Rectal smooth muscle tissue (tissue), 1 donor: ENCODE measurements around the gene SULT1C3.

ENCODE experiments used
- H3K27ac ChIP-seq: one replicate; pipeline ENCODE4 v1.7.0; 2013; ENCODE audit warnings: low read depth, low read length, inconsistent platforms
- H3K27me3 ChIP-seq: one replicate; pipeline ENCODE4 v1.7.0; 2013; ENCODE audit warnings: low read length; ENCODE audit not compliant: control insufficient read depth, insufficient read depth
- H3K36me3 ChIP-seq: one replicate; pipeline ENCODE4 v1.7.0; 2013; ENCODE audit warnings: low read length; ENCODE audit not compliant: control insufficient read depth, insufficient read depth
- H3K4me1 ChIP-seq: one replicate; pipeline ENCODE4 v1.7.0; 2013; ENCODE audit warnings: low read length; ENCODE audit not compliant: control insufficient read depth, insufficient read depth
- H3K4me3 ChIP-seq: one replicate; pipeline ENCODE4 v1.7.0; 2013; ENCODE audit warnings: low read length
- H3K9ac ChIP-seq: one replicate; pipeline ENCODE4 v1.7.0; 2013; ENCODE audit warnings: low read length

SULT1C3 gene

DNA sequence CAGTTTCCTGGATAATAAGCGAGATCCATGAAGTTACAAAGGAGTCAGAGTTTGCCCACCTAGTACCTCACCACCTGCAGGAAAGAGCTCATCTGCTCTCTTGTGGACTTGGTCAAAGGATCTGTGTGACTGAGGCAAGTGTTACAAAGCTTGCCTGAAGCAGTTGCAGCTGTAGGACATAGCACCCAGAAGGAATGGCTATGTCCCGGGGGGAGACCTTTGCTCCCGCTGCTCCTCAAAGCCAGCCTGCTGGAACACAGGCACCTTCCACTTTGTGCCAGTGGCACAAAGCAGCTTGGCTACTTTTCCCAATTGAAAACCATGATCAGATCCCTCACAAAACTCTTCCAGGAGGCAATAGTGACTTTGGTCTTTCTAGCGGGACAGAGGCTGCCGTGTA is 45.8 kb downstream of the SULT1C3 start:
- Histone ChIP-seq H3K27me3 (no peaks in the 10 kb centered on the region), H3K4me3 (no peak overlapping the region), H3K4me1 (no peaks in the 10 kb centered on the region), H3K27ac (no peak overlapping the region), H3K9ac (no peak overlapping the region), H3K36me3 (no peaks in the 10 kb centered on the region)

DNA sequence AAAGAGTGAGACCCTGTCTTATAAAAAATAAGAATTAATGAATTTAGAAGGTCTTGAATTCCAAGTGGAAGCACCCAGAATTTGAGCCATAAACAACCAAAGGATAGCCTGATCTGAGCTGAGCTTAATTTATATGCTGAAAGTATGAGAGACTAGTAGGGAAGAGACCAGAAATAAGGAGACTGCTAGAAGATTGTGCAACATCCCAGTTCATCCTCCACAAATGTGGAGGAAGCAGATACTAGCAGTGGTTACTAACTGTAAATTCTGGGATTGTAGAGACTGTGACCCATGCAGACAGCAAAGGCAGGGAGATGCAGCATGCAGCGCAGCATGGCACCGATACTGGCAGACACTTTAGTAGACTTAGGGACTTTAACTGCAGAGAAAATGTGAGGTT is 47.4 kb downstream of the SULT1C3 start:
- Histone ChIP-seq H3K27me3 (no peaks in the 10 kb centered on the region), H3K4me1 (no peaks in the 10 kb centered on the region), H3K4me3 (no peak overlapping the region), H3K9ac (no peak overlapping the region), H3K27ac (no peak overlapping the region), H3K36me3 (no peaks in the 10 kb centered on the region)

- no peak within 1 kb of the TSS for H3K27ac ChIP-seq
- no peaks in the 10 kb centered on the region for H3K27me3 ChIP-seq
- no peaks in the 10 kb centered on the region for H3K36me3 ChIP-seq
- no peak within 1 kb of the TSS for H3K4me3 ChIP-seq
- H3K9ac ChIP-seq: no peak within 1 kb of the TSS
- no peaks in the 10 kb centered on the region for H3K4me1 ChIP-seq
Observed at GRCh38 chr2:108288534-108289106, 48.9 kb downstream of the SULT1C3 start, which contains the start of gene SULT1C2. Gene SULT1C2, plus strand, starts transcription at chr2:108288895. Its CDS starts 4,773 bp downstream, at chr2:108293668.

- H3K27ac ChIP-seq: no peak overlapping the region
- no peak overlapping the region for H3K4me3 ChIP-seq
- no peaks in the 10 kb centered on the region for H3K4me1 ChIP-seq
- H3K27me3 ChIP-seq: no peaks in the 10 kb centered on the region
- no peak overlapping the region for H3K9ac ChIP-seq
- H3K36me3 ChIP-seq: no peaks in the 10 kb centered on the region
Observed at GRCh38 chr2:108293850-108294249, 54.1 kb downstream of the SULT1C3 start.

GRCh38 chr2:108297436-108298141 is 57.8 kb downstream of the SULT1C3 start:
- no peaks in the 10 kb centered on the region for H3K27me3 ChIP-seq
- no peak overlapping the region for H3K9ac ChIP-seq
- no peak overlapping the region for H3K4me3 ChIP-seq
- H3K27ac ChIP-seq: no peak overlapping the region
- no peaks in the 10 kb centered on the region for H3K36me3 ChIP-seq
- no peaks in the 10 kb centered on the region for H3K4me1 ChIP-seq

- Histone ChIP-seq H3K36me3 (no peaks in the 10 kb centered on the region), H3K27ac (no peak overlapping the region), H3K4me3 (no peak overlapping the region), H3K4me1 (no peaks in the 10 kb centered on the region), H3K9ac (no peak overlapping the region), H3K27me3 (no peaks in the 10 kb centered on the region)
Observed at GRCh38 chr2:108301558-108301957, 61.8 kb downstream of the SULT1C3 start.

DNA sequence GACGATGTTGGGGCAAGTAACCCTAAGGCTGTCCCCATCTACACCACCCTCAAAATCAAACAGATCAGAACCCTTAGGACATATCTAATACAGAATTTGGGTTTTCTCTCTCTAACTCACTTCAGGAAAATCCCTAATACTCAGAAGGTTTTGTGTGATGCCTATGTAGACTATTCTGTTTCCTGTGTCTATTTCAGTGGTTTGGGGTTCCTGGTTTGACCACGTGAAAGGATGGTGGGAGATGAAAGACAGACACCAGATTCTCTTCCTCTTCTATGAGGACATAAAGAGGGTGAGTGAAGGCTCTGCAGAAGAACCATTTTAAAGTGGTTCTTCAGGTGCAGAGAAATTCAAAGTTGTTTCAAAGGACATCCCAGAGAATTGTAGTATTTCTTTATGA is 65.2 kb downstream of the SULT1C3 start:
- Histone ChIP-seq H3K4me1 (no peaks in the 10 kb centered on the region), H3K27ac (no peak overlapping the region), H3K9ac (no peak overlapping the region), H3K36me3 (no peaks in the 10 kb centered on the region), H3K27me3 (no peaks in the 10 kb centered on the region), H3K4me3 (no peak overlapping the region)

DNA sequence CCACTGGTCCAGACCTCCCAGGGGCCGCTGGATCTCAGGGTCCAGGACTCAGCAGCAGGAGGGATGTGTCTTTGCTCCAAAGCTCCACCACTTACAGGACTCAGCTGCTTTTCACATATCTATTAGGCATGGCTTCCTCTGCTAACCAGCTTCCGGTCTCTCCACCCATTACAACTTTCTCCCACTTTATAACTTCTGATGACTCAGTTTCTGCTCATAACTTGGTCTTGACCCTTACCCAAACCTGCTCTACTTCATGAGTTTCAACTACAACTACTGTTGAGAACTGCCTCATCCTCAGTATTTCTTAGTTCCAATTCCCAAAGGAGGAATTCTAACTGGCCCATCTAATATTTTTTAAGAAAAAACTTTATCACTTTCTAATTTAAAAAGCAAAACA is 66.1 kb downstream of the SULT1C3 start:
- H3K4me3 ChIP-seq: no peak overlapping the region
- H3K27me3 ChIP-seq: no peaks in the 10 kb centered on the region
- no peak overlapping the region for H3K9ac ChIP-seq
- H3K27ac ChIP-seq: no peak overlapping the region
- H3K36me3 ChIP-seq: no peaks in the 10 kb centered on the region
- H3K4me1 ChIP-seq: no peaks in the 10 kb centered on the region

DNA sequence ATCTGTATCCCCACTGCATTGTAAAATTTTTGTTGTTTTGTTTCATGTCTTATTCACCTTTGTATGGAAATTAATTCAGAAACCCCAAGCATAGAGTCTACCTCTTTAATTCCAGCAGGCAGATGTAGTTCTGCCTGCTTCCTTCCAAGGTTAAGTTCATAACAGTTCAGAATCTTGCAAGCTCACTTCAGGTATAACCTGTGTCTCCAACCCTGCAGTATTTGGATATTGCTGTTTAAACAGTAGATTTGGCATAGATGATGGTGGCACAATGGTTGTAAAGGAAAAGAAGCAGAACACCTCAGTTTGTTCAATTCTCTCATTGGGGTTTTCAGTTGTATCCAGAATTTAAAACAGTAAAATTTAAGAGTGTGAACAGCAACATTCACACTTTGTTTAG is 70.1 kb downstream of the SULT1C3 start:
- Histone ChIP-seq H3K36me3 (no peaks in the 10 kb centered on the region), H3K4me1 (no peaks in the 10 kb centered on the region), H3K4me3 (no peak overlapping the region), H3K27ac (no peak overlapping the region), H3K27me3 (no peaks in the 10 kb centered on the region), H3K9ac (no peak overlapping the region)
